GM21423 (cell line): ENCODE data around the gene RNF168.
"Not testable (repeated sequence)": the region's sequence is repeated elsewhere in the genome, so short reads cannot be mapped to it uniquely, and the experiment has no call there.

Experiments
- ATAC-seq: cut with Tn5 transposase; IDR thresholded peaks from one replicate; pipeline ENCODE4 v1.9.1; 2021; ENCODE audit warnings: mild to moderate bottlenecking, moderate library complexity; ENCODE audit not compliant: unreplicated experiment

Gene RNF168

DNA sequence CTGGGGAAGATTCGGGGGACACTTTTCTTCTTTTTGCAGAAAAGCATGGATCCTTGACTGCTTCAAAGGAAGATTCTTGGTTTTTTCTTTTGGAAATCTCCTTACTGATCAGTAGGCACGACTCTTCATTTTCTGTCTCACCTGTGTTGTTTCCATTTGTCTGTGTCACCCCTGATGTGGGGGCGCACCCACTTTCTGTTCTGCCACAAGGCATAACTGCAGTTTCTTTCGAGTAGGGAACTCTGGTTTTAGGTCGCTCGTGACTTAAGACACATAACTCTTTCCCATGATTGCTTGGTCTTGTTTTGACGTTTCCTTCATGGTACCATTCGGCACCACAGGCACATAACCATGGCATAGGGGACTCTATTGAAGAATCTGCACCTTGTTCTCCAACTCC is 31.3 kb downstream of the RNF168 start:
- ATAC-seq: no peak

DNA sequence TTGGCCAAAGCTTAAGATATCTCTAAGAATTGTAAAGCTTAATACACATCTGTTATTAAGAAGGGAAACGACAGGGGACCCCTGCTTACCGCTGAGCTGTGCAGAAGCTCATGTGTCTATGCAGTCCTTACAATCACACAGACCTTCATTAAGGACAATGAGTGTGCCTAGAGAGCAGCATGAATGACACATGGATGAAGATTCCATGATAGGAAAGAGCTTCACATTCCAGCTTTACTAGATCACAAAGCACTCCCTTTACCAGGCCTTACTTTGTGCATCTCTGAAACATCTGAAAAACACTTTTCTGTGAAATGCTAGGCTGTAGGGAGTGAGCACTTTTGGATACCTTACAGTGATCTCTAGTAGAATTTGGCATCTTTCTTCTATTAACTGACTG is 32.0 kb downstream of the RNF168 start:
- no peak for ATAC-seq

- ATAC-seq: not testable (repeated sequence)
Measured at GRCh38 chr3:196470182-196470581, 33.4 kb downstream of the RNF168 start.

GRCh38 chr3:196463804-196464203 is 39.8 kb downstream of the RNF168 start:
- ATAC-seq: no peak

DNA sequence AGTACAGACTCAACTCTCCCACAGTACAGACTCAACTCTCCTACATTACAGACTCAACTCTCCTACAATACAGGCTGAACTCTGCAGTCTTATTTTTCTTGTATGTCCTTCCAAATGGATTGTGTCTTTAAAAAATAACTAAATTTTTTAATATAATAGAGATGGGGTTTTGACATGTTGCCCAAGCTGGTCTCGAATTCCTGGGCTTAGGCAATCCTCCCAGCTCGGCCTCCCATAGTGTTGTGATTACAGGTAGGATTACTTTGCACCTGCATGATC is 40.2 kb downstream of the RNF168 start:
- no peak for ATAC-seq

GRCh38 chr3:196462680-196463477 is 40.7 kb downstream of the RNF168 start:
- ATAC-seq: not testable (repeated sequence)

DNA sequence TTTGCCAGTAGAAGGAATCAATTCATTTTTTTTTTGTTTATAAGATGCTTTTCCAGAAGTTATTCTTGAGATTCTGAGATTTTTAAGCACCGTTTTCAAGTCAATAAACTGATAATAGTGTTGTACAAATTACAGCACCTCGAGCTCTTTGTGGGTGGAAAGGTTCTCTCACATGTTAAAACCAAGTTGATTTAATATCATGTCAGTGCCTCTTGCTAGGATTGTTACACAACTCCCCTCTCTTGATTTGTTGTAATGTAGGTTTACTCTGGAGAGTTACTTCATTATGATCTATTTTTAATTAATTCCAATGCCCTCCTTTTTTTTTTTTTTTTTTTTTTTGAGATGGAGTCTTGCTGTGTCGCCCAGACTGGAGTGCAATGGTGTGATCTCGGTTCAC is 45.5 kb downstream of the RNF168 start:
- no peak for ATAC-seq

- ATAC-seq: not testable (repeated sequence)
Measured at GRCh38 chr3:196457470-196457869, 46.1 kb downstream of the RNF168 start.

- no peak for ATAC-seq
Measured at GRCh38 chr3:196454935-196455334, 48.6 kb downstream of the RNF168 start.

- ATAC-seq: not testable (repeated sequence)
Measured at GRCh38 chr3:196445391-196445790, 58.2 kb downstream of the RNF168 start.

DNA sequence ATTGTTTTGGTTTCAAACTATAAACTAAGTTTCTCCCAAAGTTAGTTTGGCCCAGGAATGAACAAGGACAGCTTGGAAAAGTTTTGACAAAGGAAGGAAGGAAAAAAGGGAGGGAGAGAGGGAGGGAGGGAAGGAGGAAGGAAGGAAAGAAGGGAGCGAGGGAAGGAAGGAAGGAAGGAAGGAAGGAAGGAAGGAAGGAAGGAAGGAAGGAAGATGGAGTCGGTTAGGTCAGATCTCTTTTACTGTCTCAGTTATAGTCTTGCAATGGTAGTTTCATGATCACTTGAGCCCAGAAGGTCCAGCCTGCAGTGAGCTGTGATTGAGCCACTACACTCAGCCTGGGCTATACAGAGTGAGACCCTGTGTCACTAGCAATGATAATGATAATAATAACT is 59.1 kb downstream of the RNF168 start:
- no peak for ATAC-seq

- ATAC-seq: no peak
Measured at GRCh38 chr3:196440696-196441095, 62.9 kb downstream of the RNF168 start.

DNA sequence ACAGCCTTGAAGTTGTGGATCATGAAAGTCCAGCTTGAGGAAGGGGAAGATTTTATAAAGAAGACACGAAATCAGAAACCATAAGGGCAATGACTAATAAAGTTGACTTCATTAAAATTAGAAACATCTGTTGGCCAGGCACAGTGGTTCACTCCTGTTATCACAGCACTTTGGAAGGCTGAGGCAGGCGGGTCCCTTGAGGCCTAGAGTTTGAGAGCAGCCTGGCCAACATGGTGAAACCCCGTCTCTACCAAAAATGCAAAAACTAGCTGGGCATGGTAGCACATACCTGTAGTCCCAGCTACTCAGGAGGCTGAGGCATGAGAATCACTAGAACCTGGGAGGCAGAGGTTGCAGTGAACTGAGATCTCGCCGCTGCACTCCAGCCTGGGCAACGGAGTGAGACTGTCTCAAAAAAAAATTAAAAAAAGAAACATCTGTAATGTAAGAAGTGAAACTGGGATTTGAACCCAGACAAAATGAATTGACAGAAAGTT is 63.5 kb downstream of the RNF168 start:
- ATAC-seq: no peak

DNA sequence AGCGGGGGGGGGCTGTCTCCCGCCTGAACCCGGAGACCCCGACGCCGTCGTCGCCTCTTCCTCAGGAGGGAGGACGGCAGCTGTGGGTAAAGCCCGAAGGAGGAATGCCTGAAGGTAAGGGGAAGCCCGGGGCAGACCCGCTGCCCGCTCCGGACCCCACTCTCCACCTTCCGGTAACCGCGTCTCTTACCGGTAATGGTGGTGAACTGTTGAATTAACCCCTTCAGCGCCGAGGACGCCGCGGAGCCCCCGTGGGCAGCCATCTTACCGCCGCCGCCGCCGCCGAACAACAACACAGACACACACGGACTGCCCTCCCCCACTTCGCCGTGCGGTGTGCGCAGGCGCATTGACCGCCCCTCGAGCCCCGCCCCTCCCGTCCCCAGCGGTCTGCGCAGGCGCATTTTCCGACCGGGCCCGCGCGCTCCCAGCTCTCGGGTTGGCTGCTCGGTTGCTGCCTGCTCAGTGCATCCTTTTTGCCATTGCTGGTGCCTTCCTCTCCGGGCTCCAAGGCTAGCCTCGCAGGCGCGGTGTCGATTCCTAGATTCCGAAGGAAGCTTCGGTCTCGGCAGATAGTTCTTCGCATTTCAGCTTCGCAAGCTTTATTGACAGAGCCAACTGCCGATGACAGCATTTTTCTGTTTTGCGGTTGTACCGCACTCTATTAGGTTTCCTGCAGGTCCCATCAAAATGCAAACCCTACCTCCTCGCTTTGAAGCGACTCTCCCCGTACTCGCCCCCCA is 71.3 kb downstream of the RNF168 start, which contains the start of gene UBXN7:
Gene UBXN7 (minus strand): TSS at position 291 of the 743 bp plus-strand sequence. CDS start 28 bp downstream, at position 263.
- peak; percentile 81 for ATAC-seq

- ATAC-seq: peak; percentile 23
Measured at GRCh38 chr3:196431181-196432136, 72.1 kb downstream of the RNF168 start.

DNA sequence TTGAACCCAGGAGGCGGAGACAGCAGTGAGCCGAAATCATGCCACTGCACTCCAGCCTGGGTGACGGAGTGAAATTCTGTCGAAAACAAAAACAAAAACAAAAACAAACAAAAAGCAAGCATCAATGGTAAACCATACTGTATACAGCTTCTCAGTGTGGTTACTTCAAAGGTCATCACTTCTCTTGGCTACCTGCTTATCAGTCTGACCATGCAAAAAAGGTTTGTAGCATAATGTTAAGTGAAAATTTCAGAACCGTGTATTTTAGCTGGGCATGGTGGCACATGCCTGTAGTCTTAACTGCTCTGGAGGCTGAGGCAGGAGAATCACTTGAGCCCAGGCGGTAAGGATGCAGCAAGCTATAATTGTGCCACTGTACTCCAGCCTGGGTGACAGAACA is 75.5 kb downstream of the RNF168 start:
- ATAC-seq: no peak

DNA sequence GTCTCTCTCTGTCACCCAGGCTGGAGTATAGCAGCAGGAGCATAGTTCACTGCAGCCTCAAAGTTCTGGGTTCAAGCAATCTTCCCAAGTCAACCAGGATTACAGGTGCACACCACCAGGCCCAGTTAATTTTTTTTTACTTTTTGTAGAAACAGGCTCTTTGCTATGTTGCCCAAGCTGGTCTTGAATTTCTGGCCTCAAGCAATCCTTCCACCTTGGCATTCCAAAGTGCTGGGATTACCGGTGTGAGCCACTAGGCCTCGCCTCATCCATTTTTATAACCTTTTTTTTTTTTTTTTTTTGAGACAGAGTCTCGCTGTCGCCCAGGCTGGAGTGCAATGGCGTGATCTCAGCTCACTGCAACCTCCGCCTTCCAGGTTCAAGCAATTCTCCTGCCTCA is 79.1 kb downstream of the RNF168 start:
- not testable (repeated sequence) for ATAC-seq

GRCh38 chr3:196423044-196423781 is 80.4 kb downstream of the RNF168 start:
- no peak for ATAC-seq

DNA sequence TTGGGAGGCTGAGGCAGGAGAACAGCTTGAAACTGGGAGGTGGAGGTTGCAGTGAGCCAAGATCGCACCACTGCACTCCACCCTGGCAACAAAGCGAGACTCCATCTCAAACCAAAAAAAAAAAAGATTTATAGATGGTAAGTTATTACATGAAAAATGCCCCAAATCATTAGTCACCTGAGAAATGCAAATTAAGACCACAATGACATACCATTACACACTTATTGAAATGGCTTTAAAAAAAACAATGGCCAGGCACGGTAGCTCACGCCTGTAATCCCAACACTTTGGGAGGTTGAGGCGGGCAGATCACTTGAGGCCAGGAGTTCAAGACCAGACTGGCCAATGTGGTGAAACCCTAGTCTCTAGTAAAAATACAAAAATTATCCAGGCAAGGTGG is 81.9 kb downstream of the RNF168 start:
- ATAC-seq: not testable (repeated sequence)

GRCh38 chr3:196419386-196419785 is 84.2 kb downstream of the RNF168 start:
- ATAC-seq: no peak
